Measurements from ENCODE around the gene EVPL.
"Not testable (repeated sequence)": the region's sequence is repeated elsewhere in the genome, so short reads cannot be mapped to it uniquely, and the experiment has no call there.

EVPL gene

DNA sequence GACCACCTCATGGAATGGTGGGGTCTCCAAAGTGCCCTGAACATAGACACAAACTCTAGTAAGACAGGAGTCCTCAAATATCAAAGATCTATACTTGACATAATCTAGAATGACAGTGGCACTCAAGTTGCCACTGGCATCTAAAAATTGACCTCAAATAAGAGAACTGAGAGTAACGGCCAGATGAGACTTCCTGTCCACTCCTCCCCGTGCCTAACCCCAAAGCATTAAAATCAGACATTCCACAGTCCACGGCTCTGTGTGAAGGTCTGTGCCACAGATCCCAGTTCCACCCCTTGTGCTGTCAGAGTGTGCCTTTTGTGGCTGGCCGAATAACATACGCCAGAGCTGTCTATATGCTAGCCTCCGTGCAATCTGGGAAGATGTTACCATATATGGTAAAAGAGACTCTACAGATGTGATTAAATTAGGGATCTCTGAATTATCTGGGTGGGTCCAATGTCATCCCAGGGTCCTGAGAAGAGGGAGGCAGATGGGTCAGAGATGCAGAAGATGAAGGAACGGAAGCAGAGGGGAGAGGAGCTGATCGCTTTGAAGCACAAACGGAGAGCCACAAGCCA lies 21.0 kb upstream of the EVPL start:
- no peak for DNase-seq

DNA sequence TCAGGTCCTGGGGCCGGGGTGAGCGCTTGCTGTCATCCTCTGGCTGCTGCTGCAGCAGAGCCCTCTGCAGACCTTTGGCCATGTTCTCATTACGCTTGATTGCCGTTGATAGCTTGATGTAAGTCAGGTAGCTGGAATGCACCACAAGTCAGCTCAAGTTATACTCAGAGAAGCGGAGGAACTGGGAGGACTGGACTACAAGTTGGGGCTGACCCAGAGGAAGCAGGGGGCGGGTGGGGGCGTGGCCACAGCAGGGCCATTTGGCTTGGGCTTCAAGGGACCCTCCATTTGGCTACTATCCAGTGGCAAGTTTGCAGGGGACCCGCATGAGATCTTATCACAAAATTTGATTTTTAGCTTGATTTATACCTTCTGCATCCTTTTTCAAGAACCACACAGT lies 19.0 kb upstream of the EVPL start:
- DNase-seq, result no peak

DNA sequence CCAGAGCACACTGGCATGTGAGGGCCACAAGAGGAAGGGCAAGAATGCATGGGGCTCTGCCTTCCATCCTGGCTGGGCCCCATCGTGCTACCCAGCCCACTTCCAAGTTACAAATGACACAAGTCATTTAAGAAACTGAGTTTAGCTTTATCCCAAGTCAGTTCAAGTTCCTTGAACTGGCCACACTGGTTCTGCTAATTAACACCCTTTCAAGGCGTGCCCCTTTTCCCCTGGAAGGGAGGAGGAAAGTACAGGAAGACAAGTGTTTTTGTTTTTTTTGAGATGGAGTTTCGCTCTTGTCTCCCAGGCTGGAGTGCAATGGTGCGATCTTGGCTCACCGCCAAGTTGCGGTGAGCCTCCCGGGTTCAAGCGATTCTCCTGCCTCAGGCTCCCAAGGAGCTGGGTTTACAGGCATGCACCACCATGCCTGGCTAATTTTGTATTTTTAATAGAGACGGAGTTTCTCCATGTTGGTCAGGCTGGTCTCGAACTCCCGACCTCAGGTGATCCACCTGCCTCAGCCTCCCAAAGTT lies 17.4 kb upstream of the EVPL start:
- not testable (repeated sequence) for DNase-seq

GRCh38 chr17:76042868-76043267 lies 15.8 kb upstream of the EVPL start:
- not testable (repeated sequence) for DNase-seq

DNA sequence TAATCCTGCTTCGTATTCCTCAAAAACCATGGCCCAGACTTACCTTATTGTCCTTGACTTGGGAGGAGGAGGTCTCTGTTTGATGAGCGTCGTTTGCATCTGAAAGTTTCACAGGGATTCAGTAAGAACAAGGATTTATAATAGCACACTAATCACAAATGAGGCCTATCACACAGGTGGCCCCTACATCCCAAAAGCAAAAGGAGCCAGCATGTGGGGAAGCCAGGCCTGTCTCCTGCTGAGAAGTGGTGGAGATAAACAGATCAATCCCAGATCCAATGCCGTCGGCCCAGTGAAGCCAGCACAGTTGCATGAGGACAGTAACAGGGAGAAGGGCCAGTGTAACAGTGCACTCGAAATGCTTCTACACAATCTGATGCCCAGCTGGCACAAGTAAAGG lies 13.3 kb upstream of the EVPL start:
- DNase-seq, result no peak

DNA sequence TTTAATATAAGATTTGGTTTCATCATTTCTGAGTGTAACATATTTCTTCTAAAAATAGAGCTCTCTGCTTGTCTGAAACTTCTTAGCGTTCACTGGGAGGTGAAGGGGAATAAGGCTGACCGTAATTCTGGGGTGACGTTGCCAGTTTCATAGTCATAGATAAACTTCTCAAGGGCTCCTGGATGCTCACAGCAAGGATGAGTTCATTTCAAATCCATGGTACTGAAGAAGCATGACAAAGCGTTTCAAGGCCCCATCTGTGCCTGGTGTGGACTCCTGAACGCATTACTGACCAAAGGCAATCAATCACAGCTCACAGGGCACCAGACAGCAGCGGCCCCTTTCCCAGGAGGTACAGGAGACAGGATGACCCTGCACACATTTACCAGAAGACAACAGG lies 12.0 kb upstream of the EVPL start:
- DNase-seq, result no peak

- no peak for DNase-seq
These were observed 10.9 kb upstream of the EVPL start for GRCh38 chr17:76038050-76038449.

GRCh38 chr17:76036497-76037261 lies 9.6 kb upstream of the EVPL start:
- no peak for DNase-seq

DNA sequence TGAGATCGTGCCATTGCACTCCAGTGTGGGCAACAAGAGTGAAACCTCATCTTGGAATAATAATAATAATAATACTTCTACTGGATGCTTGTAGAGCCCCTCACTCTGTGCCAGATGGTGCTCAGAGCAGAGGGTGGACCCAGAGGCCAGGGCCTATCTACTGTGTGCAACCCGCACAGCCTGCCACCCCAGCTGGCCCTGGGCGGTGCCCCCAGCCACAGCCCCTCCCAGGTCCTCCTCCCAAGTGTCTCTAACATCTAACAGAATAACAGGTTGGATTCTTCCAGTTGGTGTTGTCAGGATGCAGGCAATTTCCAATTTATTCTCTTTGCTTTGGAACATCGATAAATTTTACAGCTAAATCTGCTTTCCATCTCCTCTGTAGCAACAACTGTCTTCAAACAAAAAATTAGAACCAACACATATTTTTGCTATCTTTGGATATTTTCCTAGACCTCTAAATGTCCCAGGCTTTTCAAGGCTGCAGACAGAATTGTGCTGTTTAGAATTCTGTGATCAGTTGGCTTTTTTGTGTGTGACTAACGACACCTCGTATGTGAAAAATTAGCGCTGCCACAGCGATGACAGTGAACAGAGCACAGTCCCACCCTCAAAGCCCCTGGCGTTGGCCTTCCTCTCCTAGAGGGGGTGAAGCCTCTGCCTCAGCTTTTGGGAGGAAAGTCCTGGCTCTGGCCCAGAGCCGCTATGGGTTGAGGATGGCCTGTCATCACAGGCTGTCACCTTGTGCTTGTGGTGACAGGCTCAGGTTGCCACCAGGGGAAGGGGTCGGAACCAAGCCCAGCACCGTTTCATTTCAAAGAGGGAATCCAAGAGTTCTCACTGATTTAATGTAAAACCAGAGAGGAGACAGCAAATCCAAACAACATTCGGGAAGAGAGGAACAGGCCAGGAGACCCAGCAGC lies 7.6 kb upstream of the EVPL start:
- DNase-seq, result no peak

DNA sequence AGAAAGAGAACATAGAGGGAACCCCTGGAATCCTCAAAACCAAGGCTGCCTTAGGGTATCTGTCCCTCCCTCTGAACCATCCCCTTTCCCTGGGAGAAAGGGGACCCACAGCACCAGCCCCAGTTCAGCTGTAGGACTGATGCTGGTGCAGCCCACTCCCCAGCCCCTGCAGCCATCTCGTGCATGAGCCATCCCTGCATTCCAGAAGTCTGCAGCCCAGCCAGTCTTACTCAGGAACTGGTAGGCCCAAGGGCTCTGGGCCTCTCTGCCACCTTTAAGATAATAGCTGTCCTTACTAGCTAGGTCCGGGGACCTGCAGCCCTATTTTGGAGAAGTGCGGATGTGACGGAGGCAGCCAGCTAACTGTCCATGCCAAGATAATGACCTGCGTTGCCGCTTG lies 6.0 kb upstream of the EVPL start:
- DNase-seq, result no peak

GRCh38 chr17:76032780-76033108 lies 5.6 kb upstream of the EVPL start:
- DNase-seq, result no peak

GRCh38 chr17:76032073-76032779 lies 5.1 kb upstream of the EVPL start:
- no peak for DNase-seq

DNA sequence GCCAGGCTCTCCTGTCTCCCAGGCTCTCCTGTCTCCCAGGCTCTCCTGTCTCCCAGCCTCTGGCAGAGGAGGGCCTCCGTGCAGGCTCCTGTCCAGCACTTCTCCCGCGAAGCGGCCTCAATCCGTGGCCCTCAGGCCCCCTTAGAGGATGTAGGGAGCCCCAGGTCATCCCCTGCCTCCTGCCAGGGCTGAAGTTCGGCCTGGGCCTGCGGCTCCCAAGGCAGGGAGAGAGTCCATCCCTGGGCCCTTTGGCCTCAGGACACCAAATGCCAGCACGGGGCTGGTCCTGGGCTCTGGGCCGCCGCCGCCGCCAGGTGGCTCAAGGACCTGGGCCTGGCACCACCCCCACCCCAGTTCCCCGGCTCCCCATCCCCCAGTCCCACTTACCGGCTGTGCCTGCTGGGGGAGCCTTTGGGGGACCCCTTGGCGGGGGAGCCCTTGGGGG lies 370 bp downstream of the EVPL start:
- DNase-seq, result no peak

DNA sequence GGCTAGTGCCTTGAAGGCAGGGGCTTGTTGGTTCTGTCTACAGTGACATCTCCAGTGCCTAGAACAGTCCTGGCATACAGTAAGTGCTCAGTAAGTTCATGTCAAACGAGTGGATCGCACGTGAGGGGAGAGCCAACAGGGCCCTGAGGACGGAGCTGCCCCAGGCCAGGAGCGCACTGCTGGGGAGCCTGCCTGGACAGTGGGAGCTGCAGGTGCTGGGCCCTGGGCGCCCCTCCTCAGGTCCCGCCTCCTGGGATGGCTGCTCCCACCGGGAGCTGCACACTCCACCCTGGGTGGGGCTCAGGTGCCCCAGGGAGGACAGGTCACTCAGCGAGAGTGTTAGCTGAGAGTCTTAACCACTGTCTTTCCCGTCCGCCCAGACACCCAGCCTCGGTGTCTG lies 1.8 kb downstream of the EVPL start:
- DNase-seq, result no peak

- DNase-seq, result no peak
These were observed 2.8 kb downstream of the EVPL start for GRCh38 chr17:76024353-76024752.

GRCh38 chr17:76023900-76024237 lies 3.2 kb downstream of the EVPL start:
- no peak for DNase-seq

DNA sequence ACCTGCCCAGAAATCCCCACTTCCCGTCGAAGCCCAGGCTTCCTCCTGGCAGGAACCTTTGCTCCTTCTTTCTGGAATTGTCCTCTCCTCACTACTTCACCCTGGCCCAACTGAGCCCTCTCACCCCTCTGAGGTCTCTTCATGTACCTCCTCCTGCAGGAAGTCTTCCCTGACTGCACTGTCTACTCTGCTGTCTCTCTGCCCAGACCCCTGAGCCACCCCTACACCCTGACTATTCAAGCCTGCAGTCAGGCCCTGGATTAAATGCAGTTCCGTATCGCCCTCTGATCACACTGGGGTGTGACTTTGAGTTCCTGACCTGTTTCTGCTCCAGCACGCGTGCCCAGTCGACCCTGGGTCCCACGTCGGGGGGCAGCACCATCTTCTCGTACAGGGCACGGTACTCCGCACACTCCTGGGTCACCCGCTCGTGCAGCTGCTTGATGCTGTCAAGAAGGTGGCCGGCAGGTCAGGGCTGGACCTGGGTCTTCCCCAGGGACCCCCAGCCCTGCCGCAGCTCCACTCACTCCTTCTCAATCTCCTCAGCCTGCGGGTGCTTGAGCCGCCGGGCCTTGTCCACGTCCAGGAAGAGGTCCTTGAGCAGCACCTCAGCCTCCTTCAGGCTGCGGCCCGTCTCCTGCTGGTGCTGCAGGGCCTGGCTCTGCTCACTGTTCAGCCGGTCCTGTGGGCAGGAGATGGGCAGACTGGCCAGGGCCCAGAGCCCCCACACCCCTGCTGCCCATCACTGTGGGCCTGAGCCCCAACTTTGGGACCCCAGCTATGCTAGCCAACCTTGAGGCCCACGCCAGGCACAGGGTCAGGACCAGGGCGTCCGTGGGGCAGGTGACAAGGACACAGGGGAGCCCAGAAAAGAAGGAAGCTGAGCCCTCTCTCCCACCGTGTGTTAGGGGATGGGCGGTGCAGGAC lies 3.9 kb downstream of the EVPL start:
- DNase-seq, result no peak

- no peak for DNase-seq
These were observed 4.8 kb downstream of the EVPL start for GRCh38 chr17:76022285-76022684.

GRCh38 chr17:76019833-76020467 lies 7.2 kb downstream of the EVPL start:
- DNase-seq, result no peak

DNA sequence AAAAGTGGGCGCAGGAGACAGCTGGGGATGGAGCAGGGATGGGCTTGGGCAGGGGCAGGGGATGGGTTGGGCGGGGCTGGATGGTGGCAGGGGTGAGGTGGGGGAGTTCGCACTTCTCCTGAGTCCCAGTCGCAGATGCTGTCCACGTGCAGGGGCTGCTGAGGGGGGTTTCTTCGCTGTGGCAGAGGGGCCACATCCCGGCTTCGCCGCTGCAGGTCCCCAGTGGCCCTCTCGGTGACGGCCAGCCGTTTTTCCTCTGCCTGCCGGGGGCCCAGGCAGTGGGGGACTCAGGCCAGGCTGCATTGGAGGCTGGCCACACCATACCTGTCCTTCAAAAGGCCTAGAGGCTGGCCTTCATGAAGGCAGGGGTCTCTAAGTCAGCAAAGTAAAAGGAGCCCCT lies 8.3 kb downstream of the EVPL start:
- no peak for DNase-seq

GRCh38 chr17:76018340-76018680 lies 8.8 kb downstream of the EVPL start:
- no peak for DNase-seq

Measured in GF-D8 (cell line).